ENCODE measurements around the gene STAT5B.

DNA sequence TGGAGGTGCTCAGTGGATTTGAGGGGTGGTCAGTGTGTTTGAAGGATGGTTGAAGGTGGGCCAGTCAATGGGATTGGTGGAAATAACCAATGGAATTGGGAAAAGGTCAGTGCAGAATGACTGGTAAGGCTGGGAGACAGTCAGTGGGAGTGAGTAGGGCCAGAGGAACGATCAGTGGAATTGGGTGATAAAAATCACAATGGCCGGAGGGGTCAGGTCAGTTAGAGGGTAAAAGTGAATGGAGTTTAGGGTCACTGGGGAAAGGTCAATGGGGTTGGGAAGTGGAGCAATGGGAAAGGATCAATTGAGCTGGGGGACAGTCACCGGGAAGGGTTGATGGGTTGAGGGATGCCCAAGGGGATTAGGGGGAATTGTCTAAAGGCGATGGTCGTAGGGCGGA is 110.4 kb downstream of the STAT5B start:
- TF ChIP-seq, protein P1, sequence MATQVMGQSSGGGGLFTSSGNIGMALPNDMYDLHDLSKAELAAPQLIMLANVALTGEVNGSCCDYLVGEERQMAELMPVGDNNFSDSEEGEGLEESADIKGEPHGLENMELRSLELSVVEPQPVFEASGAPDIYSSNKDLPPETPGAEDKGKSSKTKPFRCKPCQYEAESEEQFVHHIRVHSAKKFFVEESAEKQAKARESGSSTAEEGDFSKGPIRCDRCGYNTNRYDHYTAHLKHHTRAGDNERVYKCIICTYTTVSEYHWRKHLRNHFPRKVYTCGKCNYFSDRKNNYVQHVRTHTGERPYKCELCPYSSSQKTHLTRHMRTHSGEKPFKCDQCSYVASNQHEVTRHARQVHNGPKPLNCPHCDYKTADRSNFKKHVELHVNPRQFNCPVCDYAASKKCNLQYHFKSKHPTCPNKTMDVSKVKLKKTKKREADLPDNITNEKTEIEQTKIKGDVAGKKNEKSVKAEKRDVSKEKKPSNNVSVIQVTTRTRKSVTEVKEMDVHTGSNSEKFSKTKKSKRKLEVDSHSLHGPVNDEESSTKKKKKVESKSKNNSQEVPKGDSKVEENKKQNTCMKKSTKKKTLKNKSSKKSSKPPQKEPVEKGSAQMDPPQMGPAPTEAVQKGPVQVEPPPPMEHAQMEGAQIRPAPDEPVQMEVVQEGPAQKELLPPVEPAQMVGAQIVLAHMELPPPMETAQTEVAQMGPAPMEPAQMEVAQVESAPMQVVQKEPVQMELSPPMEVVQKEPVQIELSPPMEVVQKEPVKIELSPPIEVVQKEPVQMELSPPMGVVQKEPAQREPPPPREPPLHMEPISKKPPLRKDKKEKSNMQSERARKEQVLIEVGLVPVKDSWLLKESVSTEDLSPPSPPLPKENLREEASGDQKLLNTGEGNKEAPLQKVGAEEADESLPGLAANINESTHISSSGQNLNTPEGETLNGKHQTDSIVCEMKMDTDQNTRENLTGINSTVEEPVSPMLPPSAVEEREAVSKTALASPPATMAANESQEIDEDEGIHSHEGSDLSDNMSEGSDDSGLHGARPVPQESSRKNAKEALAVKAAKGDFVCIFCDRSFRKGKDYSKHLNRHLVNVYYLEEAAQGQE (IDR thresholded peaks at IDR 0.05; ENCODE audit: low read depth) = no peak
- TF ChIP-seq, protein P2, sequence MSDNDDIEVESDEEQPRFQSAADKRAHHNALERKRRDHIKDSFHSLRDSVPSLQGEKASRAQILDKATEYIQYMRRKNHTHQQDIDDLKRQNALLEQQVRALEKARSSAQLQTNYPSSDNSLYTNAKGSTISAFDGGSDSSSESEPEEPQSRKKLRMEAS (IDR thresholded peaks at IDR 0.05) = no peak
- TF ChIP-seq FOXM1 (IDR thresholded peaks at IDR 0.05; ENCODE audit: borderline replicate concordance, low read depth) = no peak
- no peak for TF ChIP-seq CEBPB (IDR thresholded peaks at IDR 0.05)
- no peak for TF ChIP-seq TAF1 (IDR thresholded peaks at IDR 0.05; ENCODE audit: low read depth)
- TF ChIP-seq ZBTB7A (IDR thresholded peaks at IDR 0.05; ENCODE audit: low read depth) = no peak
- no peak for TF ChIP-seq EP300 (IDR thresholded peaks at IDR 0.05; ENCODE audit: borderline replicate concordance)
- TF ChIP-seq RAD21 (IDR thresholded peaks at IDR 0.05; ENCODE audit: low read depth) = no peak
- no peak for TF ChIP-seq EGR1 (IDR thresholded peaks at IDR 0.05)
- TF ChIP-seq CREB1 (IDR thresholded peaks at IDR 0.05; ENCODE audit: low read depth) = no peak

Data from Ishikawa (cell line).